IPS-15b (cell line): ENCODE results near the gene P3R3URF.

Experiments
- H3K27me3 ChIP-seq: one replicate; pipeline ENCODE4 v1.6.1; 2013; ENCODE audit warnings: low read length; ENCODE audit not compliant: control insufficient read depth, insufficient read depth
- H3K36me3 ChIP-seq: one replicate; pipeline ENCODE4 v1.6.1; 2013; ENCODE audit warnings: low read length; ENCODE audit not compliant: control insufficient read depth, insufficient read depth
- H3K4me1 ChIP-seq: one replicate; pipeline ENCODE4 v1.6.1; 2013; ENCODE audit warnings: mild to moderate bottlenecking, low read length; ENCODE audit not compliant: control insufficient read depth, insufficient read depth
- H3K4me3 ChIP-seq: one replicate; pipeline ENCODE4 v1.5.1; 2013; ENCODE audit warnings: low read depth, low read length
- H3K9ac ChIP-seq: one replicate; pipeline ENCODE4 v1.6.1; 2013; ENCODE audit warnings: low read depth, mild to moderate bottlenecking, low read length
- H3K9me3 ChIP-seq: one replicate; pipeline ENCODE4 v1.6.1; 2013; ENCODE audit warnings: mild to moderate bottlenecking, low read length; ENCODE audit not compliant: control insufficient read depth, insufficient read depth

P3R3URF gene

GRCh38 chr1:46136711-46137110 lies 39.6 kb downstream of the P3R3URF start:
- Histone ChIP-seq H3K4me1 (peaks cover 5% of the 10 kb centered on the region), H3K9ac (no peak overlapping the region), H3K36me3 (no peaks in the 10 kb centered on the region), H3K4me3 (no peak overlapping the region), H3K27me3 (peaks cover 11% of the 10 kb centered on the region), H3K9me3 (no peaks in the 10 kb centered on the region)

DNA sequence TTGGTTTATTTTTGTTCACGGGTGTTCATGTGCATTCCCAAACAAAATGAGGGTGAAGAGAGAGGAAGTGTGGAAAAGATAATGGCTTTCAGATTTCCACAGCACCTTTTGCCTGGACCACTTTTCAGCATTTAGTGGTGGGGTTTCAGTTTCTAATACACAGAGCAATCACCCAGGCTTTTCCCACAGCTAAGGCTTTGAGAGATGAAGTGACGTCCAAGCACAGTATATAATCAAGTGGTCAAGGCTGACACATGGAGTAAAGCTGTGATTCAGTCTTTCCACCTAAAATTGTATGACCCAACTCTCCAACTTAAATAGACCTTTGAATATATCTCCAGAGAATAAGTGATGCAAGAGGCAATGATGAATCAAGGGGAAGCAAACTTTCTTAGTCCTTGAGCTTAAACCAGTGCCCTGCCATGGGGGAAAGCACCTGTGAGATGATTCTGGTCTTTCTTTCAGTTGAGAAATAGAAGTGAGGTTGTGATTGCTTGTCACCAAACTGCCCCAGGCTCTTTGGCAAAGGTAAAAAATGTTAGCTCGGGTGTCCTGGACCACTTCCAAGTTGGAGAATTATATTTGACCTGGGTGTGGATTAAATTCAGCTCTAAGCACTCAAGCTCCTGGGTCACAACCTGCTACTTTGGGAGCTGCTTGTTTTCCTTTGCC lies 41.5 kb downstream of the P3R3URF start:
- no peaks in the 10 kb centered on the region for H3K36me3 ChIP-seq
- peaks cover 10% of the 10 kb centered on the region for H3K4me1 ChIP-seq
- no peaks in the 10 kb centered on the region for H3K9me3 ChIP-seq
- H3K27me3 ChIP-seq = peaks cover 20% of the 10 kb centered on the region
- H3K4me3 ChIP-seq = no peak overlapping the region
- no peak overlapping the region for H3K9ac ChIP-seq

DNA sequence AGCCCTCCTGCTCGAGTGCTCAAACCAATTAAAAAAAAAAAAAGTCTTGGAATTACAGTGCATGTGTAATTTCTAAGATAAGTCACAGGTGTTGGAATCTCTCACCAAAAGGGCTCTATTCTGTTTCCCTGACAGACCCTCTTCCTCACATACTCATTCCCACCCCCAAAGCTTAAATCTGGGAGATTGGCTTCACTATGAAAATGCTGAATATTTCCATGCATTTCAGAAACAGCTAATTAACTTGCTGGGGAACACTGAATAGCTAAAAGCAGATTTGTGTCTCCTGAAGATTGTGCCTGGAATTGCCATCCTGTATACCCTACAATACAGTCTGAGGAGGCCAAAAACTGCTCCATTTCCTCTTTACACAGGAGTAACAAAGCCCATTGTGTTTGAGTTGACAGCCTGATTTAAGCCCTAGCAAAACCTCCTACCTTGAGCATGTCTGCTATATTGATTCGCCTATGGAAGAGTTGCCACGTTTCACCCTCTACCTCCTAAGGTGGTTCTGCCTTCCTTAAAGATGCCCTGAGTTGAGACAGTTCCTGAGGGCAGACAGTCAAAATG lies 42.4 kb downstream of the P3R3URF start:
- Histone ChIP-seq H3K36me3 (no peaks in the 10 kb centered on the region), H3K27me3 (peaks cover 20% of the 10 kb centered on the region), H3K9me3 (no peaks in the 10 kb centered on the region), H3K4me3 (peak overlapping the region; percentile 64), H3K4me1 (peaks cover 10% of the 10 kb centered on the region), H3K9ac (no peak overlapping the region)

- peak overlapping the region; percentile 64 for H3K4me3 ChIP-seq
Observed at GRCh38 chr1:46133181-46133658, 43.1 kb downstream of the P3R3URF start.

GRCh38 chr1:46132529-46133180 lies 43.6 kb downstream of the P3R3URF start, which contains the start of gene PIK3R3:
TSS of gene PIK3R3 (minus strand) at chr1:46132629. CDS start at chr1:46131952, 677 bp downstream.
- peaks cover 20% of the 10 kb centered on the region for H3K27me3 ChIP-seq
- peak within 1 kb of the TSS; percentile 95 for H3K9ac ChIP-seq
- peaks cover 10% of the 10 kb centered on the region for H3K4me1 ChIP-seq
- H3K9me3 ChIP-seq = no peaks in the 10 kb centered on the region
- H3K4me3 ChIP-seq = peak within 1 kb of the TSS; percentile 64
- no peaks in the 10 kb centered on the region for H3K36me3 ChIP-seq

More at GRCh38 chr1:46133181-46133658, 43.1 kb downstream of the P3R3URF start:
- Histone ChIP-seq H3K36me3 (no peaks in the 10 kb centered on the region), H3K27me3 (peaks cover 20% of the 10 kb centered on the region), H3K9ac (peak overlapping the region; percentile 29), H3K4me1 (peaks cover 10% of the 10 kb centered on the region), H3K9me3 (no peaks in the 10 kb centered on the region)

- Histone ChIP-seq H3K9me3 (no peaks in the 10 kb centered on the region), H3K4me1 (peaks cover 10% of the 10 kb centered on the region), H3K4me3 (peak overlapping the region; percentile 64), H3K9ac (peak overlapping the region; percentile 79), H3K36me3 (no peaks in the 10 kb centered on the region), H3K27me3 (peaks cover 18% of the 10 kb centered on the region)
Observed at GRCh38 chr1:46131712-46132528, 44.4 kb downstream of the P3R3URF start.

- Histone ChIP-seq H3K4me1 (peaks cover 10% of the 10 kb centered on the region), H3K36me3 (no peaks in the 10 kb centered on the region), H3K9ac (no peak overlapping the region), H3K4me3 (peak overlapping the region; percentile 16), H3K9me3 (no peaks in the 10 kb centered on the region), H3K27me3 (peaks cover 18% of the 10 kb centered on the region)
Observed at GRCh38 chr1:46131093-46131492, 45.2 kb downstream of the P3R3URF start.

DNA sequence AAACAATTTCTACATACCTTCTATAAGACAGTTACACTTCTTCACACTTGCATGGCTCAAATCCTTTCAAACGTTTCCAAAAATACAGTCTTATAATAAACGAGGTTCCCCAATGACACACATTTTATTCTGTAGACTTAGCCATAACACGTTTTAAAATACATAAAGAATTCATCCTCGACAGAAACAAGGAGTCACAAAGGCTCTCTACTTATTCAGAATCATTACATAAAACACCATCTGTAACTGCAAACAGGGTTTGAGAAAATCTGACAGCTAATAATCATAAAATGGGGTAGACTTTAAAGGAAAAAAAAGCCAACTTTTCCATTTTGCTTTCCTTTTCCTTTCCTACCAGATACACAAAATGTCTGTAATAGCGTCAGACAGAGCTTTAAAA lies 45.7 kb downstream of the P3R3URF start:
- no peak overlapping the region for H3K9ac ChIP-seq

GRCh38 chr1:46130121-46130520 lies 46.2 kb downstream of the P3R3URF start:
- Histone ChIP-seq H3K9me3 (no peaks in the 10 kb centered on the region), H3K27me3 (peaks cover 18% of the 10 kb centered on the region), H3K4me3 (peak overlapping the region; percentile 16), H3K9ac (no peak overlapping the region), H3K36me3 (no peaks in the 10 kb centered on the region), H3K4me1 (peaks cover 10% of the 10 kb centered on the region)

More for the DNA sequence above, 45.7 kb downstream of the P3R3URF start:
- H3K9me3 ChIP-seq = no peaks in the 10 kb centered on the region
- no peaks in the 10 kb centered on the region for H3K36me3 ChIP-seq
- peaks cover 18% of the 10 kb centered on the region for H3K27me3 ChIP-seq
- H3K4me1 ChIP-seq = peaks cover 10% of the 10 kb centered on the region
- H3K4me3 ChIP-seq = peak overlapping the region; percentile 16

- no peaks in the 10 kb centered on the region for H3K36me3 ChIP-seq
- no peak overlapping the region for H3K9ac ChIP-seq
- peaks cover 5% of the 10 kb centered on the region for H3K4me1 ChIP-seq
- H3K27me3 ChIP-seq = peaks cover 12% of the 10 kb centered on the region
- H3K4me3 ChIP-seq = no peak overlapping the region
- H3K9me3 ChIP-seq = no peaks in the 10 kb centered on the region
Observed at GRCh38 chr1:46128344-46128743, 47.9 kb downstream of the P3R3URF start.
